HepG2 (cell line): ENCODE results near the gene TRAPPC10. TPM values are rescaled to one million over a fixed set of nuclear protein-coding genes. Genes with fewer than 3 reads are reported as not detected.
A peak's percentile ranks its signal among the peaks of the same experiment; 100 is the strongest.

Experiments
- ATAC-seq: fragments of 200-7000 bp; cut with Tn5 transposase; 3 replicates; pipeline ENCODE4 v1.9.1; 2020; ENCODE audit warnings: mild to moderate bottlenecking, moderate library complexity
- BruUV-seq: library from RNA; stranded (reverse); fragments of 400-500 nt; replicated peaks from 2 replicates; lab custom pipeline; 2021; lab: Mats Ljungman, UMichigan
- CTCF ChIA-PET: fragments of 300-600 bp; formaldehyde crosslinking; extraction: SDS; loops from one replicate; lab custom pipeline; 2021; ENCODE audit warnings: low total read pairs, inconsistent platforms, low intra/inter-chr PET ratio; lab: Yijun Ruan, JAX
- POLR2A ChIA-PET: fragments of 350-600 bp; sonication (Branson Sonifier 250); formaldehyde crosslinking; loops from one replicate; lab custom pipeline; 2020; ENCODE audit warnings: antibody characterized with exemption, inconsistent platforms; lab: Yijun Ruan, JAX
- DNase-seq: peaks from one replicate; pipeline ENCODE4 v3.0.0-alpha.2; 2015; ENCODE audit warnings: low spot score
- FAIRE-seq: peaks from 3 replicates; lab custom pipeline; 2011; peaks lifted over from hg19 to GRCh38; lab: Jason Lieb, UNC
- H2AFZ ChIP-seq: one replicate; pipeline ENCODE4 v1.6.1; 2011; ENCODE audit warnings: low read length, inconsistent platforms
- H3K27ac ChIP-seq: fragments of 300-600 bp; 3 replicates; pipeline ENCODE4 v1.8.0; 2011; ENCODE audit warnings: mixed run types, mild to moderate bottlenecking, mixed read lengths, low read length, inconsistent platforms; ENCODE audit not compliant: insufficient read depth; ENCODE audit errors: extremely low read length
- H3K27me3 ChIP-seq, 2 experiments: fragments of 200-600 bp in 1 of 2; 2 replicates in 1 of 2; 3 replicates in 1 of 2; pipeline versions ENCODE4 v1.6.0 to v1.8.0; 2011; ENCODE audit warnings: low read length in 2 of 2, mild to moderate bottlenecking in 2 of 2, moderate library complexity in 2 of 2, inconsistent platforms in 1 of 2; ENCODE audit not compliant: insufficient read depth in 2 of 2, control insufficient read depth in 1 of 2
- H3K36me3 ChIP-seq, 2 experiments: fragments of 200-600 bp in 1 of 2; replicated peaks in 1 of 2; 2 replicates in 1 of 2; 3 replicates in 1 of 2; pipeline versions ENCODE4 v1.5.1 to v1.8.0; 2011; ENCODE audit warnings: low read length in 2 of 2, inconsistent platforms in 1 of 2; ENCODE audit not compliant: insufficient read depth in 2 of 2, control insufficient read depth in 1 of 2
- H3K4me1 ChIP-seq: 2 replicates; pipeline ENCODE4 v1.5.1; 2012; ENCODE audit warnings: low read length, inconsistent platforms; ENCODE audit not compliant: insufficient read depth
- H3K4me2 ChIP-seq: 2 replicates; pipeline ENCODE4 v1.6.0; 2011; ENCODE audit warnings: low read depth, low read length, inconsistent platforms
- H3K4me3 ChIP-seq, 3 experiments: fragments of 200-600 bp in 1 of 3; sonication (generic), shearing (Covaris generic) in 1 of 3; replicated peaks in 1 of 3; 2 replicates each; pipeline ENCODE4 v1.5.1; 2011 to 2016; ENCODE audit warnings: low read length in 3 of 3, inconsistent platforms in 2 of 3, low read depth in 2 of 3, mild to moderate bottlenecking in 2 of 3, control low read depth in 1 of 3, mixed read lengths in 1 of 3; ENCODE audit not compliant: insufficient read depth in 1 of 3
- H3K79me2 ChIP-seq: one replicate; pipeline ENCODE4 v1.6.1; 2011; ENCODE audit warnings: low read length, inconsistent platforms; ENCODE audit not compliant: insufficient read depth
- H3K9ac ChIP-seq: 2 replicates; pipeline ENCODE4 v1.6.0; 2011; ENCODE audit warnings: mild to moderate bottlenecking, low read depth, low read length, inconsistent platforms; ENCODE audit not compliant: insufficient read depth
- H3K9me3 ChIP-seq: 2 replicates; pipeline ENCODE4 v1.5.1; 2012; ENCODE audit warnings: mild to moderate bottlenecking, low read length
- H4K20me1 ChIP-seq: 2 replicates; pipeline ENCODE4 v1.6.0; 2011; ENCODE audit warnings: inconsistent platforms, mild to moderate bottlenecking, low read length, moderate library complexity; ENCODE audit not compliant: insufficient read depth
- ATF7 ChIP-seq, 2 experiments: fragments of 450-650 bp in 1 of 2; sonication (generic) in 1 of 2; formaldehyde crosslinking in 1 of 2; IDR thresholded peaks; 2 replicates each; pipeline versions ENCODE4 v1.4.0 to v1.6.1; 2016 to 2020; ENCODE audit warnings: antibody characterized with exemption in 1 of 2, mild to moderate bottlenecking in 1 of 2, missing genetic modification reagents in 1 of 2
- CBFB ChIP-seq: sonication (generic); formaldehyde crosslinking; IDR thresholded peaks from 2 replicates; pipeline ENCODE4 v1.4.0; 2020; ENCODE audit warnings: missing genetic modification reagents
- CBX1 ChIP-seq: IDR thresholded peaks from one replicate; pipeline ENCODE4 v1.6.1; 2016; ENCODE audit warnings: antibody characterized with exemption, low read depth
- CREB1 ChIP-seq, 2 experiments: fragments of 450-650 bp in 1 of 2; IDR thresholded peaks; 2 replicates each; pipeline ENCODE4 v1.6.1; 2016 to 2017; ENCODE audit warnings: control low read depth in 1 of 2, mild to moderate bottlenecking in 1 of 2, missing compliant biosample characterization in 1 of 2, missing genetic modification characterization in 1 of 2
- GTF2F1 ChIP-seq: fragments of 150-350 bp; IDR thresholded peaks from 2 replicates; pipeline ENCODE4 v1.6.1; 2014; ENCODE audit warnings: low read length
- MAFK ChIP-seq, 2 experiments: IDR thresholded peaks in 1 of 2; conservative IDR thresholded peaks in 1 of 2; 2 replicates each; pipeline ENCODE4 v1.6.1; 2011; ENCODE audit warnings: improper control_type of control experiment in 2 of 2, low read length in 2 of 2
- MIER3 ChIP-seq: IDR thresholded peaks from 2 replicates; pipeline ENCODE4 v1.6.1; 2016; ENCODE audit warnings: missing compliant biosample characterization, borderline replicate concordance
- MYNN ChIP-seq: sonication (generic); formaldehyde crosslinking; IDR thresholded peaks from 2 replicates; pipeline ENCODE4 v1.4.0; 2020; ENCODE audit warnings: mild to moderate bottlenecking, low read depth, missing genetic modification reagents
- NAIF1 ChIP-seq: sonication (generic); formaldehyde crosslinking; IDR thresholded peaks from 2 replicates; pipeline ENCODE4 v1.5.0; 2020; ENCODE audit warnings: mild to moderate bottlenecking, missing genetic modification reagents, borderline replicate concordance
- NFE2L2 ChIP-seq: fragments of 150-350 bp; IDR thresholded peaks from 2 replicates; pipeline ENCODE4 v1.6.1; 2014; ENCODE audit warnings: low read length
- NFIB ChIP-seq: sonication (generic); formaldehyde crosslinking; IDR thresholded peaks from 2 replicates; pipeline ENCODE4 v1.9.0; 2021; ENCODE audit warnings: missing genetic modification reagents, mild to moderate bottlenecking, borderline replicate concordance
- NKX3-1 ChIP-seq: sonication (generic); formaldehyde crosslinking; IDR thresholded peaks from 2 replicates; pipeline ENCODE4 v1.5.0; 2020; ENCODE audit warnings: missing genetic modification reagents
- RCOR2 ChIP-seq: IDR thresholded peaks from 2 replicates; pipeline ENCODE4 v1.6.1; 2016; ENCODE audit warnings: missing biosample characterization, missing genetic modification reagents
- TFAP4 ChIP-seq: sonication (generic); IDR thresholded peaks from 2 replicates; pipeline ENCODE4 v1.6.1; 2016; ENCODE audit warnings: low read depth, borderline replicate concordance
- ZBTB21 ChIP-seq: sonication (generic); formaldehyde crosslinking; IDR thresholded peaks from 2 replicates; pipeline ENCODE4 v1.4.0; 2020; ENCODE audit warnings: missing genetic modification reagents
- ZNF431 ChIP-seq: sonication (generic); formaldehyde crosslinking; IDR thresholded peaks from 2 replicates; pipeline ENCODE4 v1.9.0; 2022; ENCODE audit warnings: missing genetic modification reagents, low read depth, mild to moderate bottlenecking, borderline replicate concordance
- ZNF816 ChIP-seq: sonication (generic); formaldehyde crosslinking; IDR thresholded peaks from 2 replicates; pipeline ENCODE4 v1.8.0; 2022; ENCODE audit warnings: missing genetic modification reagents, mild to moderate bottlenecking, borderline replicate concordance
- ZZZ3 ChIP-seq: sonication (generic); formaldehyde crosslinking; IDR thresholded peaks from 2 replicates; pipeline ENCODE4 v1.4.0; 2020; ENCODE audit warnings: missing genetic modification reagents, mild to moderate bottlenecking, borderline replicate concordance
- WGBS: methylation state at CpG from one replicate; pipeline ENCODE4 v1.1.6; 2017; ENCODE audit warnings: low lambda C conversion rate; 5-methylcytosine and 5-hydroxymethylcytosine counted together
- in situ Hi-C: cut with HindIII; loops from 2 replicates; pipeline ENCODE4 v1.10.0; 2017; ENCODE audit warnings: low pct_unique_long_range_greater_than_20kb; ENCODE audit not compliant: extremely low pct_ligation_motif_present
- intact Hi-C: fragments of 100-400 bp; cut with micrococcal nuclease; formaldehyde crosslinking; loops from one replicate; pipeline ENCODE4 v1.10.0; 2022; ENCODE audit not compliant: unreplicated experiment
- polyA plus RNA-seq, 8 experiments: library from polyadenylated mRNA; depleted of rRNA in 3 of 8; stranded (reverse) in 7 of 8; unstranded in 1 of 8; fragments of >200 nt; fragmentation: Illumina TruSeq in 4 of 8; extraction: Trizol in 4 of 8; gene quantifications; 2 replicates each; pipeline versions ENCODE4 v1.2.1 to v1.2.3, GENCODE V29; 2011 to 2016; ENCODE audit warnings: low read depth in 4 of 8, missing spikeins in 1 of 8, mixed read lengths in 1 of 8; ENCODE audit not compliant: insufficient read depth in 1 of 8
- total RNA-seq, 5 experiments: library from RNA; depleted of rRNA; stranded (reverse); fragments of >200 nt; fragmentation: Illumina TruSeq; extraction: Trizol; gene quantifications; 2 replicates each; pipeline ENCODE4 v1.2.3, GENCODE V29; 2016; ENCODE audit warnings: low read depth in 1 of 5
- TF ChIP-seq, protein P1 (sequence below): IDR thresholded peaks from 2 replicates; pipeline ENCODE4 v1.6.1; 2016

The TRAPPC10 gene
- total and polyA plus RNA-seq, 2 of the 13 experiments (the other 11 are each of a cell fraction or from before 2014, with no cell fraction given), result 10.6 to 16.5 TPM

DNA sequence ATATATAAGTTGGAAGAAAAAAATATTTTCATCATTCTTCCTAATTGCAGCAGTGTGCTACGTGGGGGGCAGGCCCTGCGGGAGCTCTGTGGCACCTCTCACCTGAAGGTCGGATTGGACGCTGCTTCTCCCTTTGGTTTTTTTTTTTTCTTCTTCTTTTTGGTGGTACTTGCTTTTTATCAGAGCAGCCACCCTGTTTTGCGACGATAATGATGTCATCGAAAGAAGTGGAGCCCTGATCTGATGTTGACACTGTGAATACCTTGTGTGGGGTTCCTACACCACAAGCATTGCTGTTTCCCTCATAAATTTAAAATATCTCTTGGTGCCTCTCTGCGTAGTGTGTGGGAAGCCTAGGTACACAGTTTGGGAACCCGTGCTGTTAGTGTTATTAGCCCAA, 5.5 kb downstream of the TRAPPC10 start:
- Histone ChIP-seq H3K4me2 (no peak overlapping the region), H3K36me3 (no peaks in the 10 kb centered on the region; a peak in 1 of 5 replicates), H3K4me3 (no peak overlapping the region), H3K79me2 (peaks cover 86% of the 10 kb centered on the region), H3K27me3 (no peaks in the 10 kb centered on the region; a peak in 1 of 5 replicates), H3K4me1 (peaks cover 68% of the 10 kb centered on the region), H4K20me1 (peaks cover 24% of the 10 kb centered on the region; the same call in 1 of the 2 replicates), H3K9ac (no peak overlapping the region), H3K27ac (no peak overlapping the region), H3K9me3 (no peaks in the 10 kb centered on the region), H2AFZ (no peak overlapping the region)
- in situ Hi-C loops, result no loop called here
- FAIRE-seq, result no peak
- CTCF ChIA-PET, result no interaction called here
- intact Hi-C loops, result no loop called here
- no peak for DNase-seq
- TF ChIP-seq ATF7 (IDR thresholded peaks at IDR 0.05), result peak; percentile 92
- no peak for TF ChIP-seq ATF7 (CRISPR knock-in tag; IDR thresholded peaks at IDR 0.05)
- 0 out of 2 replicates have a peak, but pooled peaks have one; percentile 3 for TF ChIP-seq CREB1 (IDR thresholded peaks at IDR 0.05)
- no peak for TF ChIP-seq CREB1 (CRISPR knock-in tag; IDR thresholded peaks at IDR 0.05)
- TF ChIP-seq TFAP4, result no peak
- TF ChIP-seq MAFK (conservative IDR thresholded peaks at IDR 0.05 in 1 of 2, IDR thresholded peaks at IDR 0.05 in 1 of 2; ENCODE audit: low read length in 2 of 2), result no peak
- POLR2A ChIA-PET, result no interaction called here
- 94% methylated on average over 9 of the region's 9 CpGs for WGBS
- no TSS peak for BruUV-seq
- ATAC-seq, result no peak

- peaks cover 68% of the 10 kb centered on the region for H3K4me1 ChIP-seq
- no peak overlapping the region for H2AFZ ChIP-seq
- ATAC-seq (no peak), DNase-seq (no peak), FAIRE-seq (no peak)
- no peaks in the 10 kb centered on the region for H3K9me3 ChIP-seq
- ChIA-PET POLR2A (no interaction called here), CTCF (no interaction called here)
- H3K27me3 ChIP-seq, result no peaks in the 10 kb centered on the region; a peak in 1 of 5 replicates
- no peak overlapping the region for H3K9ac ChIP-seq
- peaks cover 85% of the 10 kb centered on the region for H3K79me2 ChIP-seq
- no TSS peak for BruUV-seq
- no peak overlapping the region for H3K4me3 ChIP-seq
- H3K36me3 ChIP-seq, result no peaks in the 10 kb centered on the region; a peak in 1 of 5 replicates
- peaks cover 22% of the 10 kb centered on the region; the same call in 1 of the 2 replicates for H4K20me1 ChIP-seq
- H3K27ac ChIP-seq, result no peak overlapping the region
- WGBS, result 96% methylated on average over 5 of the region's 5 CpGs
- in situ Hi-C loops (no loop called here), intact Hi-C loops (no loop called here)
- H3K4me2 ChIP-seq, result no peak overlapping the region
- TF ChIP-seq MIER3 (CRISPR knock-in tag) (no peak), MYNN (no peak), NAIF1 (CRISPR knock-in tag) (no peak), ZNF816 (CRISPR knock-in tag) (no peak), CBX1 (no peak), CBFB (CRISPR knock-in tag) (no peak), NKX3-1 (CRISPR knock-in tag) (no peak), ZBTB21 (no peak), ZNF431 (no peak), RCOR2 (CRISPR knock-in tag) (no peak), NFE2L2 (no peak), NFIB (no peak), ZZZ3 (CRISPR knock-in tag) (no peak), GTF2F1 (no peak)
- TF ChIP-seq, protein P1, sequence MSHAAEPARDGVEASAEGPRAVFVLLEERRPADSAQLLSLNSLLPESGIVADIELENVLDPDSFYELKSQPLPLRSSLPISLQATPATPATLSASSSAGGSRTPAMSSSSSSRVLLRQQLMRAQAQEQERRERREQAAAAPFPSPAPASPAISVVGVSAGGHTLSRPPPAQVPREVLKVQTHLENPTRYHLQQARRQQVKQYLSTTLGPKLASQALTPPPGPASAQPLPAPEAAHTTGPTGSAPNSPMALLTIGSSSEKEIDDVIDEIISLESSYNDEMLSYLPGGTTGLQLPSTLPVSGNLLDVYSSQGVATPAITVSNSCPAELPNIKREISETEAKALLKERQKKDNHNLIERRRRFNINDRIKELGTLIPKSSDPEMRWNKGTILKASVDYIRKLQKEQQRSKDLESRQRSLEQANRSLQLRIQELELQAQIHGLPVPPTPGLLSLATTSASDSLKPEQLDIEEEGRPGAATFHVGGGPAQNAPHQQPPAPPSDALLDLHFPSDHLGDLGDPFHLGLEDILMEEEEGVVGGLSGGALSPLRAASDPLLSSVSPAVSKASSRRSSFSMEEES, result no peak
Measured at GRCh38 chr21:44018127-44018526, 6.0 kb downstream of the TRAPPC10 start.
